SKM-1 treated with dmso at 0.1 percent for 144 hours (cell line): ENCODE results near the gene ASB15.
"Not testable (repeated sequence)": the region's sequence is repeated elsewhere in the genome, so short reads cannot be mapped to it uniquely, and the experiment has no call there.

Source experiments
- DNase-seq: peaks from one replicate; lab custom pipeline; 2025; ENCODE audit not compliant: unreplicated experiment; lab: John Stamatoyannopoulos, UW

Gene ASB15

GRCh38 chr7:123634011-123634573 is 32.5 kb downstream of the ASB15 start:
- DNase-seq = not testable (repeated sequence)

- no peak for DNase-seq
Measured at GRCh38 chr7:123635551-123636359, 34.1 kb downstream of the ASB15 start.

GRCh38 chr7:123637203-123637602 is 35.6 kb downstream of the ASB15 start:
- DNase-seq = no peak

GRCh38 chr7:123637878-123638277 is 36.3 kb downstream of the ASB15 start:
- no peak for DNase-seq

- no peak for DNase-seq
Measured at GRCh38 chr7:123639631-123640030, 38.0 kb downstream of the ASB15 start.

GRCh38 chr7:123640583-123640982 is 39.0 kb downstream of the ASB15 start:
- DNase-seq = no peak

GRCh38 chr7:123641901-123642300 is 40.3 kb downstream of the ASB15 start:
- no peak for DNase-seq

GRCh38 chr7:123643495-123644441 is 42.1 kb downstream of the ASB15 start:
- no peak for DNase-seq

GRCh38 chr7:123645516-123645915 is 43.9 kb downstream of the ASB15 start:
- DNase-seq = no peak

GRCh38 chr7:123647106-123647730 is 45.6 kb downstream of the ASB15 start:
- no peak for DNase-seq

- no peak for DNase-seq
Measured at GRCh38 chr7:123649964-123650363, 48.3 kb downstream of the ASB15 start.

- DNase-seq = no peak
Measured at GRCh38 chr7:123650595-123650994, 49.0 kb downstream of the ASB15 start.

- no peak for DNase-seq
Measured at GRCh38 chr7:123652406-123652805, 50.8 kb downstream of the ASB15 start.

GRCh38 chr7:123653162-123653561 is 51.5 kb downstream of the ASB15 start:
- DNase-seq = no peak

- DNase-seq = no peak
Measured at GRCh38 chr7:123655614-123656013, 54.0 kb downstream of the ASB15 start, which contains the start of gene LMOD2. Gene LMOD2 (plus strand): TSS chr7:123655866. CDS start chr7:123655964, 98 bp downstream.

- no peak for DNase-seq
Measured at GRCh38 chr7:123656544-123657303, 55.1 kb downstream of the ASB15 start.

- no peak for DNase-seq
Measured at GRCh38 chr7:123657304-123657685, 55.7 kb downstream of the ASB15 start.

- DNase-seq = no peak
Measured at GRCh38 chr7:123658023-123658422, 56.4 kb downstream of the ASB15 start.

GRCh38 chr7:123660514-123661354 is 59.1 kb downstream of the ASB15 start:
- no peak for DNase-seq
